HG03060 (cell line): ENCODE measurements around the gene HSPB9.

Source experiments
- ATAC-seq: cut with Tn5 transposase; IDR thresholded peaks from one replicate; pipeline ENCODE4 v1.9.1; 2021; ENCODE audit warnings: low read depth, moderate number of reproducible peaks; ENCODE audit not compliant: unreplicated experiment

Gene HSPB9

GRCh38 chr17:42098730-42099399 is 23.7 kb upstream of the HSPB9 start:
- ATAC-seq: no peak

GRCh38 chr17:42101513-42102292 is 20.9 kb upstream of the HSPB9 start:
- ATAC-seq: no peak

- ATAC-seq: no peak
These were observed 19.2 kb upstream of the HSPB9 start for GRCh38 chr17:42103221-42103954.

GRCh38 chr17:42104264-42104663 is 18.3 kb upstream of the HSPB9 start:
- ATAC-seq: no peak

GRCh38 chr17:42106009-42106408 is 16.6 kb upstream of the HSPB9 start:
- no peak for ATAC-seq

GRCh38 chr17:42107124-42107523 is 15.5 kb upstream of the HSPB9 start:
- ATAC-seq: no peak

GRCh38 chr17:42107597-42108576 is 14.7 kb upstream of the HSPB9 start:
- ATAC-seq: no peak

- ATAC-seq: no peak
These were observed 13.5 kb upstream of the HSPB9 start for GRCh38 chr17:42109086-42109485.

GRCh38 chr17:42110301-42111264 is 12.0 kb upstream of the HSPB9 start:
- ATAC-seq: no peak

- ATAC-seq: no peak
These were observed 11.4 kb upstream of the HSPB9 start for GRCh38 chr17:42111265-42111636.

GRCh38 chr17:42111871-42112551 is 10.6 kb upstream of the HSPB9 start:
- no peak for ATAC-seq

- peak; percentile 53 for ATAC-seq
These were observed 9.9 kb upstream of the HSPB9 start, which contains the start of gene DHX58 for GRCh38 chr17:42112552-42113176. Gene DHX58 (minus strand): TSS chr17:42112714. CDS start chr17:42111892, 822 bp downstream.

- no peak for ATAC-seq
These were observed 9.1 kb upstream of the HSPB9 start for GRCh38 chr17:42113293-42114069.

GRCh38 chr17:42114118-42114517 is 8.5 kb upstream of the HSPB9 start:
- no peak for ATAC-seq

- ATAC-seq: no peak
These were observed 5.8 kb upstream of the HSPB9 start for GRCh38 chr17:42116705-42117396.

- no peak for ATAC-seq
These were observed 5.0 kb upstream of the HSPB9 start for GRCh38 chr17:42117397-42118125.
